ENCODE data around the gene INPP5F.

Gene INPP5F

DNA sequence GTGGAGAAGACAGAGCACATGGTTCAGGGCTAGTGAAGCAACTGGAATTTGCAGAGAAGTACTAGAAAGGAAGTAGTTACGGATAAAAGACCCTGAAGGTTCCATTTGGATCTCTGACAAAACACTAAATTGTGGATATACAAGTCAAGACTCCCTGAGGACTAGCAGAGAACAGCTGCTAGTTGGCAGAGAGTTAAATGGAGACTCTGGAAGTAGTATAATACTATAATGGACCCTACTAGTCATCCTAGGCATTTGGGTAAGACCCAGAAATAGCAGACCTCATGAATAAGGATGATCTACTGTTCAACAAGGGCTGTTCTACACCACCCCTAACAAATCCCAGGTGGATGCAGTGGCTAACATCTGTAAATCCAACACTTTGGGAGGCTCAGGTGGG, 127.7 kb downstream of the INPP5F start:
- in situ Hi-C loops (cut with MboI; ENCODE audit: low sequenced_read_pairs, unreplicated experiment), result loop anchor here (10.0 kb wide), 1 partner anchor 169 kb away; no protein-coding TSS in a partner anchor
- TF ChIP-seq, protein P1, sequence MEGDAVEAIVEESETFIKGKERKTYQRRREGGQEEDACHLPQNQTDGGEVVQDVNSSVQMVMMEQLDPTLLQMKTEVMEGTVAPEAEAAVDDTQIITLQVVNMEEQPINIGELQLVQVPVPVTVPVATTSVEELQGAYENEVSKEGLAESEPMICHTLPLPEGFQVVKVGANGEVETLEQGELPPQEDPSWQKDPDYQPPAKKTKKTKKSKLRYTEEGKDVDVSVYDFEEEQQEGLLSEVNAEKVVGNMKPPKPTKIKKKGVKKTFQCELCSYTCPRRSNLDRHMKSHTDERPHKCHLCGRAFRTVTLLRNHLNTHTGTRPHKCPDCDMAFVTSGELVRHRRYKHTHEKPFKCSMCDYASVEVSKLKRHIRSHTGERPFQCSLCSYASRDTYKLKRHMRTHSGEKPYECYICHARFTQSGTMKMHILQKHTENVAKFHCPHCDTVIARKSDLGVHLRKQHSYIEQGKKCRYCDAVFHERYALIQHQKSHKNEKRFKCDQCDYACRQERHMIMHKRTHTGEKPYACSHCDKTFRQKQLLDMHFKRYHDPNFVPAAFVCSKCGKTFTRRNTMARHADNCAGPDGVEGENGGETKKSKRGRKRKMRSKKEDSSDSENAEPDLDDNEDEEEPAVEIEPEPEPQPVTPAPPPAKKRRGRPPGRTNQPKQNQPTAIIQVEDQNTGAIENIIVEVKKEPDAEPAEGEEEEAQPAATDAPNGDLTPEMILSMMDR (IDR thresholded peaks at IDR 0.05; ENCODE audit: borderline replicate concordance, control extremely low read depth, extremely low read depth, insufficient read depth, missing control alignments), result no peak
- DNase-seq (ENCODE audit: low spot score), result no peak

DNA sequence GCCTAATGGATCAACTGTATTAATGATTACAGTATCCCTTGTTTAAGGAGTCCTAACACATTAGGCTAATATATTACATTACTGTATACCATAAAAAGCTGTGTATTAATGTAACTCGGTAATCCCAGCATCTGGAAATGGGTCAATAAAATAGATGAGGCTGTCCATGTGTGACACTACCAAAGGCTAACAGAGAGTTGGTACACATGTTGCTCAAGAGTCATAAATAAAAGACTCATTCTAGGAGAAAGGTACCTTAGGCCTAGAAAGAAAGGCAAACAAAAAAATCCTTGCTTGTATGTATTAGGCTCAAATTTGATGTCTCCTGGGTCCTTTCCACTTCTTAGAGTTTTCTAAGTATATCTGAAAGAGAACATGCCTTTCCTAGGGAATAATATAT, 132.2 kb downstream of the INPP5F start:
- no peak for DNase-seq (ENCODE audit: low spot score)
- in situ Hi-C loops (cut with MboI; ENCODE audit: low sequenced_read_pairs, unreplicated experiment), result loop anchor here (10.0 kb wide), 1 partner anchor 173 kb away; no protein-coding TSS in a partner anchor
- TF ChIP-seq, protein P1 (IDR thresholded peaks at IDR 0.05; ENCODE audit: borderline replicate concordance, control extremely low read depth, extremely low read depth, insufficient read depth, missing control alignments), result no peak

DNA sequence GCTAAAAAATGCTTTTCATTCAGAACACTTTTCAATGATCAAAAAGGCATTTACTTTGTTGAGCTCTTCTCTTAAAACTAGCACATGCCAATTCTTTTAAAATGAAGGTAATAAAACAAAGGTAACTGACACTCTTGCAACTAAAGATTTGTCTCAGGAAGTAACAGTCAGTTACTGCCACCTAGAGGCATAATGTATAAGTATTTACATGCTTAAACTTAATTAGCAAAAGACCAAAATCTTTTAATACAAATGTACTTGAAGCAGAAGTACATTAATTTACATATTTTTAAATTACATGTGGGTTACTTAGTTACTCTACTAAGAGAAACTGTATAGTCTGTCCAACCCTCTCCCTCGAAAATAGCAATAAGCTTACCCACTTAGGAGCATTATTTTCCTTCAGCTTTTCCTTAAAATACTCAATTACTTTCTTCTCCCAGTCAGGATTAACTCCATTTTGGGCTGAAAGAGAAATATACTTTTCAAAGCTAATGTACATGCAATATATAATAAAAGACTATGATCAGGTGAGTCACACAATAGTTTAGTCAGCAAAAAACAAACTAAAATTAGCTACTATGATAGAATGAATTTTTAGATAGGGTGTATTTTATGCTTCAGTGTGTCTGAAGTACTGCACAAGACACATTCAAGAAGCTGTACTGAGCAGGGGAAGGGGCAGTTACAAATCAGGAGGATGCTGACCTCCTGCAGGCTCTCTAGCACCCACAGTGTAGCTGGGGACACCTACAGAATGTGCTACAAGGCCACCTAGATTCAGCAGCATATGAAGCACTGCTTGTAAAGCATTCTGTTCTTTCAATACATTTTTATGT, 133.8 kb downstream of the INPP5F start:
- in situ Hi-C loops (cut with MboI; ENCODE audit: low sequenced_read_pairs, unreplicated experiment), result loop anchor here (10.0 kb wide), 1 partner anchor 175 kb away; no protein-coding TSS in a partner anchor
- DNase-seq (ENCODE audit: low spot score), result peak; percentile 43
- TF ChIP-seq, protein P1 (IDR thresholded peaks at IDR 0.05; ENCODE audit: borderline replicate concordance, control extremely low read depth, extremely low read depth, insufficient read depth, missing control alignments), result peak; percentile 23

DNA sequence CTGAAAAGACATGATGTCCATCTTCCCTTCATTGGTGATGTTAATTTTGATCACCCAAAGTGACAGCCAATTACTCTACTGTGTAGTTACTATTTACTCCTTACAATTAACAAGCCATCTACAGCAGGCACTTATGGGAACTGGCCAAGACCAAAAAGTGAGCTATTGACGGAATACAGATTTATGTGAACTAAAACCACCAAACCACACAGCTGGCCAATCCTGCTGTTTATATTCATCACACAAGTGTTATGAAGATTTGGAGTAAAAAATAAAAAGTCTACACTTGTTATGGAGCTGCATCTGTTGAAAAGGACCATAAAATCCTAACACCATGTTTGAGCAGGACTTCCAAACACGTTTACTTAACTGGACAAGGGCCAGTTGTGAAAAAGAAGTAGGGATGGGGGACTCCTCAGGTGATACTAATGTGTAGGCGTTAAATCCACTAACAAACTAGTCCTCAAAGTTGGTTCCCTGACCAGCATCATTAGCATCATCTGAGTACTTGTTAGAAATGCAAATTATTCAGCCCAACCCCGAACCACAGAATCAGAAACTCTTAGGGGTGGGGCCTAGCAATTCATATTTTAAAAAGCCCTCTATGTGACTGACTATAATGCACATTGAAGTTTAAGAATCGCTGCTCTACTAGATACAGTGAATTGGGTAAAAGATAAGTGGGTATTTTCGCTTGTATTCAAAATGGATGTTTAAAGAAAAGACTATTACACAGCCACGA, 135.2 kb downstream of the INPP5F start:
- DNase-seq (ENCODE audit: low spot score), result no peak
- in situ Hi-C loops (cut with MboI; ENCODE audit: low sequenced_read_pairs, unreplicated experiment), result no loop called here

DNA sequence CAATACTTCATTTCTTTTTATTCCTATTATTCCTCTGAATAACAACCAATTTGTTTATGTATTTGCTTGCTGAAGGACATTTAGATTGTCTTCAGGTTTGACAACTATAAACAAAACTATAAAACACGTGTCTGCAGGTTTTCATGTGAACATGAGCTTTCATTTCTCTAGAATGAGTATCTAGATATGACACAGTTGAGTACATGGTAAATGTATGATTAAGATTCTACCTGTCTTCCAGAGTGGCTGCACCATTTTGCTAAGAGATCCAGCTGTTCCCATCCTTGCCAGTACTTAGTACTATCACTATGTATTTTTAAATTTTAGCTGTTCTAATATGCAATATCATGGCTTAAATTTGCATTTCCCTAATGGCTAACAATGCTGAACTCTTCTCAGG, 136.7 kb downstream of the INPP5F start:
- DNase-seq (ENCODE audit: low spot score), result no peak
- in situ Hi-C loops (cut with MboI; ENCODE audit: low sequenced_read_pairs, unreplicated experiment), result no loop called here
- TF ChIP-seq, protein P1 (IDR thresholded peaks at IDR 0.05; ENCODE audit: borderline replicate concordance, control extremely low read depth, extremely low read depth, insufficient read depth, missing control alignments), result no peak

More for the DNA sequence above, 135.2 kb downstream of the INPP5F start:
- TF ChIP-seq, protein P1 (IDR thresholded peaks at IDR 0.05; ENCODE audit: borderline replicate concordance, control extremely low read depth, extremely low read depth, insufficient read depth, missing control alignments), result no peak

DNA sequence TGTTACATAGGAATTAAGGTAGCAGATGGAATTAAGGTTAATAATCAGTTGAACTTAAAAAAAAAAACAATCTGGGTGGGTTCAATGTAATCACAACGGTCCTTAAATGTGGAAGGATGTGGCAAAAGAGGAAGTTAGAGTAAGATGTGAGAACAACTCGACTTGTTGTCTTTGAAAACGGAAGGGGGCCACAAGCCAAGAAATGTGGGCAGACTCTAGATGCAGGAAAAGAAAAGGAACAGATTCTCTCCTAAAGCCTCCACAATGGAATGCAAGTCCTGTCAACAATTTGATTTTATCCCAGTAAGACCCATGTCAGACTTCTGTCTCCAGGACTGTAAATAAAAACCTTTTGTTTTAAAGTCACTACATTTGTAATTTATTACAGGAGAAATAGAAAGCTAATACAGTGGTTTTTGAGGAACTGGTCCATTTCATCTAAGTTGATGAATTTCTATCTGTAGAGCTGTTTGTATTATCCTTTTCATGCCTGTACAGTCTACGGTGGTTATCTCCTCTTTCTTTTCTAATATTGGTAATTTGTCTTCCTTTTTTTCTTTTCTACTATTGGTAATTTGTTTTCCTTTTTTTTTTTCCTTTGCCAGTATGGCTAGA, 138.2 kb downstream of the INPP5F start:
- no peak for DNase-seq (ENCODE audit: low spot score)
- TF ChIP-seq, protein P1 (IDR thresholded peaks at IDR 0.05; ENCODE audit: borderline replicate concordance, control extremely low read depth, extremely low read depth, insufficient read depth, missing control alignments), result no peak
- in situ Hi-C loops (cut with MboI; ENCODE audit: low sequenced_read_pairs, unreplicated experiment), result no loop called here
